ENCODE measurements around the gene NLGN2. TPM values are rescaled to one million over a fixed set of nuclear protein-coding genes. Genes with fewer than 3 reads are reported as not detected.
A peak's percentile ranks its signal among the peaks of the same experiment; 100 is the strongest.

The NLGN2 gene
- total RNA-seq, 2 donors from 2014 or later, result 2.5 to 5.0 TPM

GRCh38 chr17:7465597-7466275 lies 58.1 kb downstream of the NLGN2 start:
- intact Hi-C loops (cut with DNase I), result no loop called here
- Histone ChIP-seq H3K27ac (no peak overlapping the region), H3K27me3 (no peaks in the 10 kb centered on the region), H3K4me1 (no peaks in the 10 kb centered on the region), H3K36me3 (no peaks in the 10 kb centered on the region), H3K9ac (ENCODE audit: low read depth in 2 of 2, low read length in 2 of 2) (no peak overlapping the region), H3K4me3 (no peak overlapping the region), H3K9me3 (no peaks in the 10 kb centered on the region)
- TF ChIP-seq, protein P1, sequence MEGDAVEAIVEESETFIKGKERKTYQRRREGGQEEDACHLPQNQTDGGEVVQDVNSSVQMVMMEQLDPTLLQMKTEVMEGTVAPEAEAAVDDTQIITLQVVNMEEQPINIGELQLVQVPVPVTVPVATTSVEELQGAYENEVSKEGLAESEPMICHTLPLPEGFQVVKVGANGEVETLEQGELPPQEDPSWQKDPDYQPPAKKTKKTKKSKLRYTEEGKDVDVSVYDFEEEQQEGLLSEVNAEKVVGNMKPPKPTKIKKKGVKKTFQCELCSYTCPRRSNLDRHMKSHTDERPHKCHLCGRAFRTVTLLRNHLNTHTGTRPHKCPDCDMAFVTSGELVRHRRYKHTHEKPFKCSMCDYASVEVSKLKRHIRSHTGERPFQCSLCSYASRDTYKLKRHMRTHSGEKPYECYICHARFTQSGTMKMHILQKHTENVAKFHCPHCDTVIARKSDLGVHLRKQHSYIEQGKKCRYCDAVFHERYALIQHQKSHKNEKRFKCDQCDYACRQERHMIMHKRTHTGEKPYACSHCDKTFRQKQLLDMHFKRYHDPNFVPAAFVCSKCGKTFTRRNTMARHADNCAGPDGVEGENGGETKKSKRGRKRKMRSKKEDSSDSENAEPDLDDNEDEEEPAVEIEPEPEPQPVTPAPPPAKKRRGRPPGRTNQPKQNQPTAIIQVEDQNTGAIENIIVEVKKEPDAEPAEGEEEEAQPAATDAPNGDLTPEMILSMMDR (IDR thresholded peaks at IDR 0.05), result no peak
- no peak for DNase-seq

DNA sequence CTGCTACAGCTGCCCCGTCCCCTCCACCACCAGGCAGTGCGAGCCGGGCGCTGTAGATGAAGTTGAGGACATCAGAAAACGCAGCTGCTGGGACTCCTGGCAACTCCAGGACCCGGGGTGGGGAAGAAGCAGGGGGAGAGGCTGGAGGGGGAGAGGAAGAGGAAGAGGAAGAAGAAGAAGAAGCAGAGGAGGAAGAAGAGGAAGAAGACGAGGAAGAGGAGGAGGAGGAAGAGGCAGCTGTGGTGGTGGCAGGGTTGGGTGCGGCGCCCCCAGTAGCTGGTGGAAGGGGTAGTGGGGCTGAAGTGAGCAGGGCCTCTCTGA lies 58.6 kb downstream of the NLGN2 start:
- Histone ChIP-seq H3K36me3 (no peaks in the 10 kb centered on the region), H3K27me3 (no peaks in the 10 kb centered on the region), H3K9me3 (no peaks in the 10 kb centered on the region), H3K4me3 (no peak overlapping the region), H3K4me1 (no peaks in the 10 kb centered on the region), H3K9ac (ENCODE audit: low read depth in 2 of 2, low read length in 2 of 2) (no peak overlapping the region), H3K27ac (no peak overlapping the region)
- intact Hi-C loops (cut with DNase I), result no loop called here
- TF ChIP-seq, protein P1 (IDR thresholded peaks at IDR 0.05), result no peak
- no peak for DNase-seq

- Histone ChIP-seq H3K27me3 (no peaks in the 10 kb centered on the region), H3K9me3 (no peaks in the 10 kb centered on the region), H3K36me3 (no peaks in the 10 kb centered on the region), H3K4me1 (no peaks in the 10 kb centered on the region), H3K4me3 (no peak overlapping the region), H3K9ac (ENCODE audit: low read depth in 2 of 2, low read length in 2 of 2) (no peak overlapping the region), H3K27ac (peak overlapping the region; percentile 27)
- TF ChIP-seq, protein P1 (IDR thresholded peaks at IDR 0.05), result no peak
- intact Hi-C loops (cut with DNase I), result no loop called here
- peak; percentile 36 for DNase-seq
Observed at GRCh38 chr17:7466639-7467341, 59.1 kb downstream of the NLGN2 start.

- no peak for DNase-seq
Observed at GRCh38 chr17:7467498-7467897, 59.9 kb downstream of the NLGN2 start.

DNA sequence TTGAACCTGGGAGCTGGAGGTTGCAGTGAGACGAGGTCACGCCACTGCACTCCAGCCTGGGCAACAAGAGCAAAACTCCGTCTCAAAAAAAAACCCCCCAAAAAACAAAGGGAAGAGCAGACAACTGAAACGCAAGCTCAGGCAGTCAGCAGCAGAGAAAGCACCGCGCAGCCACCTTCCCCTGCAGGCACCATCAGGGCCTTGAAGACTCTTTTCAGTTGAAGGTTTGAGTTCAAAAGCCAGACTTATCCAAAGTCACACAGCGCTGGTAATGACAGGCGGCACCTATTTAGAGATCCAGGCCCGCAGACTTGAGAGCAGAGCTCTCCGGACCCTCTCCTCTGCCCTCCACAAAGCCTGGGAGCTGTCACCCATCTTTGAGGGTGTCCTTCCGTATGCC lies 60.6 kb downstream of the NLGN2 start:
- no peaks in the 10 kb centered on the region for H3K36me3 ChIP-seq
- H3K4me1 ChIP-seq, result no peaks in the 10 kb centered on the region
- intact Hi-C loops (cut with DNase I), result no loop called here
- TF ChIP-seq, protein P1 (IDR thresholded peaks at IDR 0.05), result no peak
- H3K27me3 ChIP-seq, result no peaks in the 10 kb centered on the region
- H3K9me3 ChIP-seq, result no peaks in the 10 kb centered on the region
- no peak overlapping the region for H3K9ac ChIP-seq (ENCODE audit: low read depth in 2 of 2, low read length in 2 of 2)
- no peak overlapping the region for H3K4me3 ChIP-seq
- H3K27ac ChIP-seq, result no peak overlapping the region
- no peak for DNase-seq

More at GRCh38 chr17:7467498-7467897, 59.9 kb downstream of the NLGN2 start:
- Histone ChIP-seq H3K9ac (ENCODE audit: low read depth in 2 of 2, low read length in 2 of 2) (no peak overlapping the region), H3K4me3 (no peak overlapping the region), H3K9me3 (no peaks in the 10 kb centered on the region), H3K27ac (peak overlapping the region; percentile 27), H3K36me3 (no peaks in the 10 kb centered on the region), H3K27me3 (no peaks in the 10 kb centered on the region), H3K4me1 (no peaks in the 10 kb centered on the region)
- TF ChIP-seq, protein P1 (IDR thresholded peaks at IDR 0.05), result no peak
- intact Hi-C loops (cut with DNase I), result no loop called here

All from colonic mucosa (tissue), 4 donors.